HAP-1 (cell line): ENCODE data around the gene PAPOLA.

Experiments used
- DNase-seq, 2 experiments: peaks; one replicate each; pipeline ENCODE4 v3.0.0-alpha.2; 2016 to 2020; ENCODE audit warnings: low spot score in 2 of 2
- H3K27me3 ChIP-seq: fragments of 250-450 bp; sonication (Bioruptor Pico); 2 replicates; pipeline ENCODE4 v1.5.1; 2020; ENCODE audit warnings: low read depth, mild to moderate bottlenecking, moderate library complexity
- H3K36me3 ChIP-seq: fragments of 250-450 bp; sonication (Bioruptor Pico); replicated peaks from 2 replicates; pipeline ENCODE4 v1.5.1; 2020; ENCODE audit warnings: mild to moderate bottlenecking
- H3K4me1 ChIP-seq: fragments of 250-450 bp; sonication (Bioruptor Pico); 2 replicates; pipeline ENCODE4 v1.5.1; 2020; ENCODE audit warnings: mild to moderate bottlenecking
- H3K4me3 ChIP-seq: fragments of 250-450 bp; sonication (Bioruptor Pico); 2 replicates; pipeline ENCODE4 v1.5.1; 2020; ENCODE audit warnings: mild to moderate bottlenecking, moderate library complexity
- H3K9me3 ChIP-seq: fragments of 250-450 bp; sonication (Bioruptor Pico); 2 replicates; pipeline ENCODE4 v1.5.1; 2020; ENCODE audit warnings: mild to moderate bottlenecking, moderate library complexity
- in situ Hi-C: fragments of 300-500 bp; cut with MboI; formaldehyde crosslinking; loops from 3 replicates; pipeline ENCODE4 v1.14.3; 2020; ENCODE audit warnings: low sequenced_read_pairs, inconsistent platforms, mixed read lengths

PAPOLA gene

GRCh38 chr14:96559571-96559970 lies 57.4 kb downstream of the PAPOLA start:
- H3K27me3 ChIP-seq: no peaks in the 10 kb centered on the region
- H3K9me3 ChIP-seq: no peaks in the 10 kb centered on the region
- no peak for DNase-seq
- peaks cover 67% of the 10 kb centered on the region for H3K36me3 ChIP-seq
- in situ Hi-C loops: no loop called here
- H3K4me1 ChIP-seq: peaks cover 8% of the 10 kb centered on the region
- no peak overlapping the region for H3K4me3 ChIP-seq

- in situ Hi-C loops: no loop called here
- no peak for DNase-seq
- H3K9me3 ChIP-seq: no peaks in the 10 kb centered on the region
- peaks cover 48% of the 10 kb centered on the region for H3K36me3 ChIP-seq
- H3K27me3 ChIP-seq: no peaks in the 10 kb centered on the region
- peaks cover 21% of the 10 kb centered on the region for H3K4me1 ChIP-seq
- H3K4me3 ChIP-seq: no peak overlapping the region
Measured at GRCh38 chr14:96564389-96564788, 62.2 kb downstream of the PAPOLA start.

- Histone ChIP-seq H3K27me3 (no peaks in the 10 kb centered on the region), H3K4me1 (peaks cover 33% of the 10 kb centered on the region), H3K4me3 (no peak overlapping the region), H3K9me3 (no peaks in the 10 kb centered on the region), H3K36me3 (peaks cover 39% of the 10 kb centered on the region)
- in situ Hi-C loops: no loop called here
- no peak for DNase-seq
Measured at GRCh38 chr14:96565811-96566210, 63.6 kb downstream of the PAPOLA start.

- in situ Hi-C loops: no loop called here
- DNase-seq: peak in 1 of 2 experiments; percentile 45
- no peaks in the 10 kb centered on the region for H3K9me3 ChIP-seq
- peaks cover 29% of the 10 kb centered on the region for H3K36me3 ChIP-seq
- H3K27me3 ChIP-seq: no peaks in the 10 kb centered on the region
- H3K4me1 ChIP-seq: peaks cover 41% of the 10 kb centered on the region
- H3K4me3 ChIP-seq: no peak overlapping the region
Measured at GRCh38 chr14:96567289-96567899, 65.2 kb downstream of the PAPOLA start.

- peak in 1 of 2 experiments; percentile 75 for DNase-seq
- H3K9me3 ChIP-seq: no peaks in the 10 kb centered on the region
- no peak overlapping the region for H3K4me3 ChIP-seq
- in situ Hi-C loops: no loop called here
- H3K27me3 ChIP-seq: no peaks in the 10 kb centered on the region
- peaks cover 41% of the 10 kb centered on the region for H3K4me1 ChIP-seq
- H3K36me3 ChIP-seq: peaks cover 17% of the 10 kb centered on the region
Measured at GRCh38 chr14:96568621-96569020, 66.4 kb downstream of the PAPOLA start.

- H3K27me3 ChIP-seq: no peaks in the 10 kb centered on the region
- H3K9me3 ChIP-seq: no peaks in the 10 kb centered on the region
- peaks cover 41% of the 10 kb centered on the region for H3K4me1 ChIP-seq
- in situ Hi-C loops: no loop called here
- peak; percentile 63 to 92 for DNase-seq
- H3K36me3 ChIP-seq: peaks cover under 1% of the 10 kb centered on the region; the same call in 1 of the 2 replicates
- H3K4me3 ChIP-seq: no peak overlapping the region
Measured at GRCh38 chr14:96571311-96571710, 69.1 kb downstream of the PAPOLA start.

- H3K36me3 ChIP-seq: no peaks in the 10 kb centered on the region; the same call in 1 of the 2 replicates
- in situ Hi-C loops: no loop called here
- no peaks in the 10 kb centered on the region for H3K9me3 ChIP-seq
- H3K27me3 ChIP-seq: no peaks in the 10 kb centered on the region
- H3K4me3 ChIP-seq: no peak overlapping the region
- H3K4me1 ChIP-seq: peaks cover 28% of the 10 kb centered on the region
- no peak for DNase-seq
Measured at GRCh38 chr14:96573473-96574100, 71.4 kb downstream of the PAPOLA start.

GRCh38 chr14:96574171-96574632 lies 72.0 kb downstream of the PAPOLA start:
- Histone ChIP-seq H3K27me3 (no peaks in the 10 kb centered on the region), H3K36me3 (no peaks in the 10 kb centered on the region; the same call in 1 of the 2 replicates), H3K9me3 (no peaks in the 10 kb centered on the region), H3K4me1 (peaks cover 22% of the 10 kb centered on the region), H3K4me3 (no peak overlapping the region)
- in situ Hi-C loops: no loop called here
- no peak for DNase-seq

- no peak overlapping the region for H3K4me3 ChIP-seq
- in situ Hi-C loops: loop anchor here (25.0 kb wide), 1 partner anchor 287 kb away; no protein-coding TSS in a partner anchor
- no peak for DNase-seq
Measured at GRCh38 chr14:96574633-96575632, 72.8 kb downstream of the PAPOLA start.

GRCh38 chr14:96576359-96576758 lies 74.2 kb downstream of the PAPOLA start:
- Histone ChIP-seq H3K4me1 (peaks cover 7% of the 10 kb centered on the region), H3K4me3 (no peak overlapping the region), H3K27me3 (no peaks in the 10 kb centered on the region), H3K9me3 (no peaks in the 10 kb centered on the region), H3K36me3 (no peaks in the 10 kb centered on the region; the same call in 1 of the 2 replicates)
- in situ Hi-C loops: loop anchor here (25.0 kb wide), 1 partner anchor 286 kb away; no protein-coding TSS in a partner anchor
- DNase-seq: no peak

More at GRCh38 chr14:96574633-96575632, 72.8 kb downstream of the PAPOLA start:
- Histone ChIP-seq H3K27me3 (no peaks in the 10 kb centered on the region), H3K9me3 (no peaks in the 10 kb centered on the region), H3K4me1 (peaks cover 17% of the 10 kb centered on the region), H3K36me3 (no peaks in the 10 kb centered on the region; the same call in 1 of the 2 replicates)

- in situ Hi-C loops: loop anchor here (25.0 kb wide), 1 partner anchor 285 kb away; no protein-coding TSS in a partner anchor
- Histone ChIP-seq H3K36me3 (no peaks in the 10 kb centered on the region; the same call in 1 of the 2 replicates), H3K9me3 (no peaks in the 10 kb centered on the region), H3K4me1 (peaks cover 1% of the 10 kb centered on the region), H3K4me3 (no peak overlapping the region), H3K27me3 (no peaks in the 10 kb centered on the region)
- no peak for DNase-seq
Measured at GRCh38 chr14:96576937-96577336, 74.8 kb downstream of the PAPOLA start.

GRCh38 chr14:96578619-96579018 lies 76.4 kb downstream of the PAPOLA start:
- in situ Hi-C loops: loop anchor here (25.0 kb wide), 1 partner anchor 284 kb away; no protein-coding TSS in a partner anchor
- no peaks in the 10 kb centered on the region for H3K27me3 ChIP-seq
- H3K36me3 ChIP-seq: no peaks in the 10 kb centered on the region; the same call in 1 of the 2 replicates
- no peaks in the 10 kb centered on the region for H3K9me3 ChIP-seq
- no peak for DNase-seq
- no peak overlapping the region for H3K4me3 ChIP-seq
- no peaks in the 10 kb centered on the region for H3K4me1 ChIP-seq

- in situ Hi-C loops: loop anchor here (25.0 kb wide), 1 partner anchor 283 kb away; no protein-coding TSS in a partner anchor
- DNase-seq: no peak
- Histone ChIP-seq H3K36me3 (no peaks in the 10 kb centered on the region), H3K27me3 (no peaks in the 10 kb centered on the region), H3K4me3 (no peak overlapping the region), H3K4me1 (peaks cover under 1% of the 10 kb centered on the region), H3K9me3 (no peaks in the 10 kb centered on the region)
Measured at GRCh38 chr14:96579358-96579757, 77.2 kb downstream of the PAPOLA start.
